Liver (tissue), 3 donors: ENCODE results near the gene EEA1.

Source experiments
- NR2F2 ChIP-seq: IDR thresholded peaks from 2 replicates; pipeline ENCODE4 v1.6.1; 2016; ENCODE audit warnings: antibody characterized with exemption
- TF ChIP-seq, protein P1 (sequence below): fragments of 150-350 bp; IDR thresholded peaks from 2 replicates; pipeline ENCODE4 v1.5.1; 2017; ENCODE audit warnings: improper control_type of control experiment, low read depth, low read length; ENCODE audit not compliant: missing input control
- donor health status: healthy.
- donor health status: healthy.

DNA sequence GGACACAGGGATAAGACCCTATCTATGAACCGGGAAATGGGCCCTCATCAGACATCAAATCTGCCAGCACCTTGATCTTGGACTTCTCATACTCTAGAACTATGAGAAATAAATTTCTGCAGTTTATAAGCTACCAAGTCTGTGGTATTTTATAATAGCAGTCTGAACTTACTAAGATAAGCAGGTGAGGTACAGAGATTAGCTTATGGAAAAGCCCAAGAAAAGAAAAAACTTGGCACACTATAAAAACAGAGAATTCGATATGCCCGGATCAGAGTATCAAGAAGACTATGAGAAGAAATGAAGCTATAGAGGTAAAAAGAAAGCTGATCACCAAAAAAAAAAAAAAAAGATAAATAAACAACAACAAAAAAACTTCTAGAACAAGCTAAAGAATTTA is 52.6 kb downstream of the EEA1 start:
- TF ChIP-seq, protein P1, sequence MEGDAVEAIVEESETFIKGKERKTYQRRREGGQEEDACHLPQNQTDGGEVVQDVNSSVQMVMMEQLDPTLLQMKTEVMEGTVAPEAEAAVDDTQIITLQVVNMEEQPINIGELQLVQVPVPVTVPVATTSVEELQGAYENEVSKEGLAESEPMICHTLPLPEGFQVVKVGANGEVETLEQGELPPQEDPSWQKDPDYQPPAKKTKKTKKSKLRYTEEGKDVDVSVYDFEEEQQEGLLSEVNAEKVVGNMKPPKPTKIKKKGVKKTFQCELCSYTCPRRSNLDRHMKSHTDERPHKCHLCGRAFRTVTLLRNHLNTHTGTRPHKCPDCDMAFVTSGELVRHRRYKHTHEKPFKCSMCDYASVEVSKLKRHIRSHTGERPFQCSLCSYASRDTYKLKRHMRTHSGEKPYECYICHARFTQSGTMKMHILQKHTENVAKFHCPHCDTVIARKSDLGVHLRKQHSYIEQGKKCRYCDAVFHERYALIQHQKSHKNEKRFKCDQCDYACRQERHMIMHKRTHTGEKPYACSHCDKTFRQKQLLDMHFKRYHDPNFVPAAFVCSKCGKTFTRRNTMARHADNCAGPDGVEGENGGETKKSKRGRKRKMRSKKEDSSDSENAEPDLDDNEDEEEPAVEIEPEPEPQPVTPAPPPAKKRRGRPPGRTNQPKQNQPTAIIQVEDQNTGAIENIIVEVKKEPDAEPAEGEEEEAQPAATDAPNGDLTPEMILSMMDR: no peak
- TF ChIP-seq NR2F2: no peak
